Breast epithelium (tissue), 3 donors: ENCODE data around the gene EPHA3.

Experiments
- POLR2A ChIP-seq: fragments of 450-650 bp; IDR thresholded peaks from one replicate; pipeline ENCODE4 v1.6.1; 2016; ENCODE audit warnings: antibody characterized with exemption, mild to moderate bottlenecking, moderate library complexity
- TF ChIP-seq, protein P1 (sequence below), 3 donors: fragments of 450-650 bp; IDR thresholded peaks; one replicate each; pipeline ENCODE4 v1.5.1; 2016 to 2017; ENCODE audit warnings: antibody characterized with exemption in 3 of 3, mild to moderate bottlenecking in 3 of 3, moderate library complexity in 3 of 3

DNA sequence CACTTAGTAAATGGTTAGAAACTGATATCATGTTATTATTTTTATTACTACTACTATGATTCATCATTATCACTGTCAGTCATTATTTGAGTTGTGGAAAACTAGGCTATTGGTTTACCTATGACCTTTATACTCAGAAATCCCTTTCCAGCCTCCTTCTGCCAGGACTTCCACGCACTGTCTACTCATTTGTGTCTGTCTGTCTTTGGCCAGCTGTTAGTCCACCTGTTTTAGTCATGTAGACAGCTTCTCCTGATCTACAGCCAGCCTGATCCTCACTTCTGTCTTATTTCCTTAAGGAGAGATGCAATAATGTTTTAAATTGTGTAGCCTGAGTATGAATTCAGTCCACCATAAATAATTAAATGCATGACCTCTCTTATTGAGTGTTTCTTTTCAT, 162.8 kb downstream of the EPHA3 start:
- TF ChIP-seq, protein P1, sequence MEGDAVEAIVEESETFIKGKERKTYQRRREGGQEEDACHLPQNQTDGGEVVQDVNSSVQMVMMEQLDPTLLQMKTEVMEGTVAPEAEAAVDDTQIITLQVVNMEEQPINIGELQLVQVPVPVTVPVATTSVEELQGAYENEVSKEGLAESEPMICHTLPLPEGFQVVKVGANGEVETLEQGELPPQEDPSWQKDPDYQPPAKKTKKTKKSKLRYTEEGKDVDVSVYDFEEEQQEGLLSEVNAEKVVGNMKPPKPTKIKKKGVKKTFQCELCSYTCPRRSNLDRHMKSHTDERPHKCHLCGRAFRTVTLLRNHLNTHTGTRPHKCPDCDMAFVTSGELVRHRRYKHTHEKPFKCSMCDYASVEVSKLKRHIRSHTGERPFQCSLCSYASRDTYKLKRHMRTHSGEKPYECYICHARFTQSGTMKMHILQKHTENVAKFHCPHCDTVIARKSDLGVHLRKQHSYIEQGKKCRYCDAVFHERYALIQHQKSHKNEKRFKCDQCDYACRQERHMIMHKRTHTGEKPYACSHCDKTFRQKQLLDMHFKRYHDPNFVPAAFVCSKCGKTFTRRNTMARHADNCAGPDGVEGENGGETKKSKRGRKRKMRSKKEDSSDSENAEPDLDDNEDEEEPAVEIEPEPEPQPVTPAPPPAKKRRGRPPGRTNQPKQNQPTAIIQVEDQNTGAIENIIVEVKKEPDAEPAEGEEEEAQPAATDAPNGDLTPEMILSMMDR (IDR thresholded peaks at IDR 0.05): no peak
- TF ChIP-seq POLR2A: no peak
